Measurements from ENCODE around the gene PPP1R1B.
"Not testable (repeated sequence)": the region's sequence is repeated elsewhere in the genome, so short reads cannot be mapped to it uniquely, and the experiment has no call there.

Gene PPP1R1B

GRCh38 chr17:39626171-39627046 lies at the start of gene PPP1R1B:
Gene PPP1R1B, plus strand, starts transcription at chr17:39626952. Its CDS starts 441 bp downstream, at chr17:39627393.
- no peak for DNase-seq (ENCODE audit: low spot score)

- DNase-seq (ENCODE audit: low spot score), result no peak
Observed at GRCh38 chr17:39578272-39578671, 48.5 kb upstream of the PPP1R1B start.

- no peak for DNase-seq (ENCODE audit: low spot score)
Observed at GRCh38 chr17:39579318-39580081, 47.3 kb upstream of the PPP1R1B start.

GRCh38 chr17:39580082-39580468 lies 46.7 kb upstream of the PPP1R1B start:
- no peak for DNase-seq (ENCODE audit: low spot score)

- no peak for DNase-seq (ENCODE audit: low spot score)
Observed at GRCh38 chr17:39581071-39581758, 45.5 kb upstream of the PPP1R1B start.

- DNase-seq (ENCODE audit: low spot score), result no peak
Observed at GRCh38 chr17:39581759-39582085, 45.0 kb upstream of the PPP1R1B start.

GRCh38 chr17:39582658-39583057 lies 44.1 kb upstream of the PPP1R1B start:
- no peak for DNase-seq (ENCODE audit: low spot score)

- not testable (repeated sequence) for DNase-seq (ENCODE audit: low spot score)
Observed at GRCh38 chr17:39590180-39590579, 36.6 kb upstream of the PPP1R1B start.

GRCh38 chr17:39591958-39592954 lies 34.5 kb upstream of the PPP1R1B start:
- DNase-seq (ENCODE audit: low spot score), result peak; percentile 61

- no peak for DNase-seq (ENCODE audit: low spot score)
Observed at GRCh38 chr17:39593371-39593770, 33.4 kb upstream of the PPP1R1B start.

- no peak for DNase-seq (ENCODE audit: low spot score)
Observed at GRCh38 chr17:39595294-39595693, 31.5 kb upstream of the PPP1R1B start.

GRCh38 chr17:39595928-39596510 lies 30.7 kb upstream of the PPP1R1B start:
- DNase-seq (ENCODE audit: low spot score), result no peak

GRCh38 chr17:39596543-39597267 lies 30.0 kb upstream of the PPP1R1B start:
- no peak for DNase-seq (ENCODE audit: low spot score)

GRCh38 chr17:39597372-39598046 lies 29.2 kb upstream of the PPP1R1B start:
- DNase-seq (ENCODE audit: low spot score), result no peak

GRCh38 chr17:39598047-39598481 lies 28.7 kb upstream of the PPP1R1B start:
- no peak for DNase-seq (ENCODE audit: low spot score)

- DNase-seq (ENCODE audit: low spot score), result no peak
Observed at GRCh38 chr17:39598630-39599003, 28.1 kb upstream of the PPP1R1B start.

- DNase-seq (ENCODE audit: low spot score), result no peak
Observed at GRCh38 chr17:39599004-39599664, 27.6 kb upstream of the PPP1R1B start.

GRCh38 chr17:39599665-39600231 lies 27.0 kb upstream of the PPP1R1B start:
- no peak for DNase-seq (ENCODE audit: low spot score)
